Stimulated activated CD4-positive, alpha-beta T cell treated with anti-CD3 and anti-CD28 coated beads, Interleukin-2, amount 100 ng/mL, for 48 hours (primary cell): Measurements from ENCODE around the gene ACYP1.

ENCODE experiments used
- DNase-seq, 2 donors: peaks; one replicate each; pipeline ENCODE4 v3.0.0-alpha.2; 2020

ACYP1 gene

GRCh38 chr14:75032939-75033338, 30.9 kb downstream of the ACYP1 start:
- no peak for DNase-seq

GRCh38 chr14:75030147-75030546, 33.7 kb downstream of the ACYP1 start:
- no peak for DNase-seq

- no peak for DNase-seq
Observed at GRCh38 chr14:75025876-75026275, 37.9 kb downstream of the ACYP1 start.

GRCh38 chr14:75025082-75025481, 38.7 kb downstream of the ACYP1 start:
- no peak for DNase-seq

DNA sequence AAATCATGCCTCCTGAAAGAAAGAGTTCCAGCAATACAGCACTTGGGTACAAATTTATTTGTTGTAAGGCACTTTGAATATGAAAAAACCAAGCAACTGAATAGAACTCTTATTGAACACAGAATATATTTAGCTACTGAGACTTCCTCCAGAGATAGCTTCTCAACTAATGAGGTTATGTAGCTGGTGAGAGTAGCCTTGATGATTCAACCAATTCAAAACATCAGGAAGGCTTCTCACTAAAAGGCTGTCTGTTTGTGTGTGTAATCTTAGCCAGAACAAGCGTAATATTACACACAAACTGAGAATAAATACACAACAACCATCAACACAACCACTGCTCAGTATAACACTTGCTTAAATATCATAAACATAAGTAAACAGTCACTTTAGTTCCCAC, 40.7 kb downstream of the ACYP1 start:
- no peak for DNase-seq

DNA sequence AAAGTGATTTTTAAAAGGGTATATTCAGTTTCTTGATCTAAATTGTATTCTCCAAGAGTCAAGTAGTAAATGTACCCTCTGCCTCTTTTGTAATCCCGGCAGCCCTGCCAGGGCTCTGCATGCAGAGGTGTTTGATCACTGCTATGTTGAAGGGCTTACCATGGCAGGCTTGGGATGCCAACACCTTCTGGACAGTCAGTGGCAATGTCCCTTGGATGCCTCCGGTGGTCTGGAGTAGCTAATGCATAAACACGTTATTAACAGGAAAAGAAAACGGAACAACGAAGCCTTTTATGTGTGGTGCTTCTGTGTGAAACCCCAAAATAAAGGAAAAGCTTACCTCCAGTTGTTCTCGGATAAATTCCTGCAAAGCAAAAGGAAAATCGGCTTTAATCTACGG, 41.2 kb downstream of the ACYP1 start:
- DNase-seq = no peak

DNA sequence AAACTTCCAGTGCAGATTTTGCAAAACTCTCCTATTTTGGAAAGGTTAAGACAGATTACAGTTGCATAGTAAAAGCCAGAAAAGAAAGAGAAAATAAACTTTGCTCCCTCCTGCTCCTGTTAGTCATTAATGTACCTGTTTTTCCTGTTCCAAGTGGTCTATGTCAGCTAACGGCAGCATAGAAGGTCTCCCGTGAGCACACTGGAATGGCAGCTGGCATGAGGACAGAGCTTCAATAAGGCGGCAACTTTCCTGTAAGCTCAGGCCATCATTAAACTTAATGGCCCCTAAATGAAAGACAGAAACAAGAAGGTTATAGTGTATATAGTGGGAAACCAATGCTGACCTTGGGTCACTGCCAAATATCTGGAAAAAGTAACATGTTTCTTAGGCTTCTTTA, 45.1 kb downstream of the ACYP1 start:
- DNase-seq = no peak

- no peak for DNase-seq
Observed at GRCh38 chr14:75016815-75017214, 47.0 kb downstream of the ACYP1 start.

- no peak for DNase-seq
Observed at GRCh38 chr14:75015496-75015895, 48.3 kb downstream of the ACYP1 start.

- DNase-seq = no peak
Observed at GRCh38 chr14:75013290-75013689, 50.5 kb downstream of the ACYP1 start.

GRCh38 chr14:75011356-75011994, 52.3 kb downstream of the ACYP1 start:
- no peak for DNase-seq

DNA sequence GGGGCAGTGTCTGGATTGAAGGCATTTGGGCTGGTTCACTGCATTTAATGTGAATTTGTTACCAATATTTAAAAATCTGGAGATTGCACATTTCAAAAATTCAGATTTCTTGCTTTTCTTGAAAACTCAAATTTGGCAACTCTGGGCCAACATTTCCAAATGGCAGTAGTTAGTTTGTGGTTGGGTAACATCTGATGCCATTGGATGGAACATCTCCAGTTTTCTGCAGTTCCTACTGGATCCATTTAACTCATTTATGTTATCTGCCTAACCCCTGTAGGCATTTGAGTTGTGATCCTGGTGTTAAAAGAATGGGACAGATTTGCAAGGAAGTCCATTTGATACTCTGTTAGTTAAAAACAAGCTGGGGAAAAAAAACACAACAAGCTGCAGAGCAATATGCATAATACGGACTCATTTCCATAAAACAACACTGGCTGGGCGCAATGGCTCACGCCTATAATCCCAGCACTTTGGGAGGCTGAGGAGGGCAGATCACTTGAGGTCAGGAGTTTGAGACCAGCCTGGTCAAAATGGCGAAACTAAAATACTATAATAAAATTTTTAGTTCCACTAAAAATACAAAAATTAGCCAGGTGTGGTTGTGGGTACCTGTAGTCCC, 53.2 kb downstream of the ACYP1 start:
- DNase-seq = no peak

- no peak for DNase-seq
Observed at GRCh38 chr14:75009176-75009575, 54.6 kb downstream of the ACYP1 start.

DNA sequence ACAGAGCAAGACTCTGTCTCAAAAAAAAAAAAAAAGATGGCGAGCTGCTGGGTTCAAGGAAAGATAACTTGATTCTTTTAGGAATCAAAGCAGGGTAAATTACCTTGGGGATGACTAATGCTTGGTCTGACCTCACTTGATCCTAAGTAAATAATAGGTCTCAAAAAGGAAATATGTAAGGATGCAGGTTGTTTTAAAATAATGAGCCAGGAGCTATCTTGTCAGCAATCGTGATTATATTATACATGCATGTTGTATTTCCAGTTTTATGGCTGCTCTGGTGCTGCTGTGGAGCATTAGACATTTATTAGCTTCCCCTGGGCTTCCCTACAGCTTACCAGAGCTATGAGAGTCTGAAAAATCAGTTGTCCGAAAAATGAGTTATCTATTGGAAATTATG, 58.5 kb downstream of the ACYP1 start:
- no peak for DNase-seq

GRCh38 chr14:75003250-75004027, 60.4 kb downstream of the ACYP1 start:
- DNase-seq = no peak
